Measurements from ENCODE around the gene CRADD. TPM values are rescaled to one million over a fixed set of nuclear protein-coding genes. Genes with fewer than 3 reads are reported as not detected.

Gene CRADD
- total RNA-seq, 1 experiment from 2014 or later: 7.6 TPM

DNA sequence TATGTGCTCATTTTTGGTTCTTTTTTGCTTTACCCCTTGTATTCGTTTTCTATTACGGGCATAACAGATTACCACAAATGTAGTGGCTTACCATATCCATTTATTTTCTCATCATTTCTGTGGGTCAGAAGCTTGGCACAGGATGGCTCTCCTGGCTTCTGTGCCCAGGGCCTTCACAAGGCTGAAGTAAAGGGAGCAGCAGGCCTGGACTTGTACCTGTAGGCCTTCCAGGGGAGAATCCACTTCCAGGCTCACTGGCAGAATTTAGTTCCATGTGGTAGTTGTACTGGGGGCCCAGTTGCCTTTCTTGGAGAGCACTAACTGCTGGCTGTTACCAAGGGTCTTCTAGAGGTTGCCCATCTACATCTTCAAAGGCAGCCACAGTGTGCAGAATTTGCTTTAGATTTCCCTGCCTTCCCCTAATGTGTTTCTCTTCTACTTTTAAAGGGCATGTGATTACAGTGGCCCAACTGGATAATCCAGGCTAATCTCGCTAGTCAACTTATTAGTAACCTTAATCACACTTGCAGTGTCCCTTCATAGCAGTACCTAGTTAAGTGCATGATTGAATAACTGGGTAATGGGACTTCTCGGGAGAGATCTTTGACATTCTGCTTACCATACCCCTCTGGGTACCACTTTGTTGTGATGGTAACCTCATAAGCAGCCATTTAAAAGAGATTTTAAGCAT lies 67.0 kb downstream of the CRADD start:
- H3K56ac ChIP-seq (ENCODE audit: insufficient read length, low read depth, low read length): no peak overlapping the region
- no peak overlapping the region for H3K27ac ChIP-seq (ENCODE audit: insufficient read length, low read depth, low read length)
- H3K14ac ChIP-seq (ENCODE audit: insufficient read depth, low read length): no peak overlapping the region
- H3K4ac ChIP-seq (ENCODE audit: low read depth, low read length): no peak overlapping the region
- H3K9ac ChIP-seq (ENCODE audit: extremely low read depth, insufficient read length, low read length): no peak overlapping the region
- Mint-ChIP-seq H3K27ac (no peak overlapping the region), H3K9me3 (no peaks in the 10 kb centered on the region), H3K36me3 (ENCODE audit: insufficient read depth in 1 of 3, low read depth in 3 of 3) (no peaks in the 10 kb centered on the region), H3K4me1 (peaks cover 44 to 46% of the 10 kb centered on the region in 2 experiments), H3K4me3 (no peak overlapping the region), H3K27me3 (ENCODE audit: low read depth) (no peaks in the 10 kb centered on the region)
- no peak overlapping the region for H2BK5ac ChIP-seq (ENCODE audit: insufficient read length, low read length)
- H3K79me2 ChIP-seq (ENCODE audit: insufficient read depth, low read length): no peaks in the 10 kb centered on the region
- H3K18ac ChIP-seq (ENCODE audit: insufficient read length, low read depth, low read length): no peak overlapping the region
- H4K5ac ChIP-seq (ENCODE audit: insufficient read length, low read depth, low read length): no peak overlapping the region
- H3T11ph ChIP-seq (ENCODE audit: low read length): no peak overlapping the region
- peaks cover 7% of the 10 kb centered on the region for H3K23me2 ChIP-seq (ENCODE audit: insufficient read length, low read depth, low read length, poor library complexity, severe bottlenecking)
- no peak overlapping the region for H3K4me2 ChIP-seq (ENCODE audit: insufficient read depth, insufficient read length, low read length)
- H4K8ac ChIP-seq (replicated peaks; ENCODE audit: insufficient read length, low read depth, low read length): no peak overlapping the region
- no peaks in the 10 kb centered on the region for H3K27me3 ChIP-seq (ENCODE audit: insufficient read depth, low read length)
- no peak overlapping the region for H2AFZ ChIP-seq (ENCODE audit: low read length)
- no peak overlapping the region for H2AK5ac ChIP-seq (ENCODE audit: insufficient read length, low read length)
- WGBS (ENCODE audit: extremely low coverage, insufficient read length, low lambda C conversion rate): no CpG with 5 or more reads among the region's 4 CpGs
- no peak overlapping the region for H2BK20ac ChIP-seq (ENCODE audit: low read depth, low read length, poor library complexity, severe bottlenecking)
- H3K4me1 ChIP-seq (ENCODE audit: insufficient read depth, low read length): no peaks in the 10 kb centered on the region
- TF ChIP-seq, protein P1, sequence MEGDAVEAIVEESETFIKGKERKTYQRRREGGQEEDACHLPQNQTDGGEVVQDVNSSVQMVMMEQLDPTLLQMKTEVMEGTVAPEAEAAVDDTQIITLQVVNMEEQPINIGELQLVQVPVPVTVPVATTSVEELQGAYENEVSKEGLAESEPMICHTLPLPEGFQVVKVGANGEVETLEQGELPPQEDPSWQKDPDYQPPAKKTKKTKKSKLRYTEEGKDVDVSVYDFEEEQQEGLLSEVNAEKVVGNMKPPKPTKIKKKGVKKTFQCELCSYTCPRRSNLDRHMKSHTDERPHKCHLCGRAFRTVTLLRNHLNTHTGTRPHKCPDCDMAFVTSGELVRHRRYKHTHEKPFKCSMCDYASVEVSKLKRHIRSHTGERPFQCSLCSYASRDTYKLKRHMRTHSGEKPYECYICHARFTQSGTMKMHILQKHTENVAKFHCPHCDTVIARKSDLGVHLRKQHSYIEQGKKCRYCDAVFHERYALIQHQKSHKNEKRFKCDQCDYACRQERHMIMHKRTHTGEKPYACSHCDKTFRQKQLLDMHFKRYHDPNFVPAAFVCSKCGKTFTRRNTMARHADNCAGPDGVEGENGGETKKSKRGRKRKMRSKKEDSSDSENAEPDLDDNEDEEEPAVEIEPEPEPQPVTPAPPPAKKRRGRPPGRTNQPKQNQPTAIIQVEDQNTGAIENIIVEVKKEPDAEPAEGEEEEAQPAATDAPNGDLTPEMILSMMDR (conservative IDR thresholded peaks at IDR 0.05): no peak
- H3K23ac ChIP-seq (ENCODE audit: insufficient read length, low read depth, low read length): no peak overlapping the region
- no peaks in the 10 kb centered on the region for H4K20me1 ChIP-seq (ENCODE audit: control insufficient read depth, insufficient read depth, insufficient read length)
- no peak overlapping the region; the same call in 1 of the 2 replicates for H2BK15ac ChIP-seq (ENCODE audit: low read depth, low read length)
- DNase-seq: no peak
- H2BK120ac ChIP-seq (ENCODE audit: low read depth, low read length, poor library complexity, severe bottlenecking): peak overlapping the region; percentile 23
- H3K9me3 ChIP-seq (ENCODE audit: control insufficient read depth, low read depth, low read length): no peaks in the 10 kb centered on the region
- H3K79me1 ChIP-seq (ENCODE audit: insufficient read depth, low read depth, low read length, poor library complexity, severe bottlenecking): no peaks in the 10 kb centered on the region
- H2BK12ac ChIP-seq (ENCODE audit: insufficient read length, low read depth, low read length): no peak overlapping the region
- no peak overlapping the region for H4K91ac ChIP-seq (ENCODE audit: insufficient read length, low read depth, low read length)

Data from H9 (cell line).